Uterus (tissue), 4 donors: ENCODE results near the gene MB. TPM values are rescaled to one million over a fixed set of nuclear protein-coding genes. Genes with fewer than 3 reads are reported as not detected.

Experiments used
- DNase-seq, 2 donors: peaks; one replicate each; pipeline ENCODE4 v3.0.0-alpha.2; 2019 to 2020
- H3K27ac ChIP-seq, 2 donors: fragments of 200-600 bp; sonication (generic); 1 replicate in 1 of 2; 2 replicates in 1 of 2; pipeline ENCODE4 v1.5.1; 2016 to 2018
- H3K27me3 ChIP-seq, 2 donors: fragments of 200-600 bp; sonication (generic); one replicate each; pipeline ENCODE4 v1.5.1; 2018 to 2019; ENCODE audit warnings: control low read depth in 1 of 2
- H3K36me3 ChIP-seq, 2 donors: fragments of 200-600 bp; sonication (generic); one replicate each; pipeline ENCODE4 v1.5.1; 2019; ENCODE audit warnings: control low read depth in 1 of 2
- H3K4me1 ChIP-seq, 2 donors: fragments of 200-600 bp; sonication (generic); one replicate each; pipeline ENCODE4 v1.5.1; 2018 to 2019; ENCODE audit warnings: control low read depth in 1 of 2
- H3K4me3 ChIP-seq, 2 donors: fragments of 200-600 bp; sonication (generic); 1 replicate in 1 of 2; 2 replicates in 1 of 2; pipeline ENCODE4 v1.5.1; 2018 to 2019; ENCODE audit warnings: mild to moderate bottlenecking in 1 of 2
- H3K9me3 ChIP-seq, 2 donors: fragments of 200-600 bp; sonication (generic); one replicate each; pipeline ENCODE4 v1.5.1; 2019; ENCODE audit warnings: control low read depth in 1 of 2
- CTCF ChIP-seq, 4 experiments: fragments of 200-600 bp in 2 of 4; fragments of 450-650 bp in 2 of 4; sonication (generic) in 2 of 4; IDR thresholded peaks; one replicate each; pipeline ENCODE4 v1.5.1; 2016 to 2019; ENCODE audit warnings: antibody characterized with exemption in 4 of 4, mild to moderate bottlenecking in 2 of 4, moderate library complexity in 1 of 4
- POLR2A ChIP-seq, 2 donors: fragments of 450-650 bp; IDR thresholded peaks; one replicate each; pipeline ENCODE4 v1.6.1; 2016; ENCODE audit warnings: antibody characterized with exemption in 2 of 2, mild to moderate bottlenecking in 1 of 2, moderate library complexity in 1 of 2
- intact Hi-C: fragments of 100-400 bp; cut with DNase I; formaldehyde crosslinking; loops from one replicate; pipeline ENCODE4 v1.15.1; 2023; ENCODE audit warnings: low total_unique reads
- total RNA-seq, 4 donors: library from RNA; depleted of rRNA in 3 of 4; stranded (reverse); fragments of >200 nt in 3 of 4; gene quantifications; one replicate each; pipeline versions ENCODE4 v1.1.0 to v1.2.4, GENCODE V29; 2014 to 2023
- donor health status: DM: yes; HTN: yes; CAD: no.

Gene MB
- total RNA-seq, 4 donors from 2014 or later: 1.8 to 2.5 TPM; not detected in 2

GRCh38 chr22:35611891-35612576 is 5.1 kb downstream of the MB start:
- Histone ChIP-seq H3K27ac (no peak overlapping the region), H3K27me3 (no peaks in the 10 kb centered on the region), H3K4me3 (no peak overlapping the region), H3K4me1 (no peaks in the 10 kb centered on the region), H3K36me3 (no peaks in the 10 kb centered on the region), H3K9me3 (no peaks in the 10 kb centered on the region)
- TF ChIP-seq POLR2A (IDR thresholded peaks at IDR 0.05): no peak
- no peak for TF ChIP-seq CTCF (IDR thresholded peaks at IDR 0.05)
- no peak for DNase-seq
- intact Hi-C loops: no loop called here

- H3K4me1 ChIP-seq: no peaks in the 10 kb centered on the region
- no peak overlapping the region for H3K27ac ChIP-seq
- TF ChIP-seq POLR2A (IDR thresholded peaks at IDR 0.05): no peak
- no peak for TF ChIP-seq CTCF (IDR thresholded peaks at IDR 0.05)
- H3K27me3 ChIP-seq: no peaks in the 10 kb centered on the region
- no peaks in the 10 kb centered on the region for H3K9me3 ChIP-seq
- DNase-seq: no peak
- intact Hi-C loops: no loop called here
- H3K36me3 ChIP-seq: no peaks in the 10 kb centered on the region
- no peak overlapping the region for H3K4me3 ChIP-seq
These were observed 5.8 kb downstream of the MB start for GRCh38 chr22:35611200-35611890.

- TF ChIP-seq CTCF (IDR thresholded peaks at IDR 0.05): no peak
- TF ChIP-seq POLR2A (IDR thresholded peaks at IDR 0.05): no peak
- intact Hi-C loops: no loop called here
- DNase-seq: no peak
- Histone ChIP-seq H3K9me3 (no peaks in the 10 kb centered on the region), H3K27me3 (no peaks in the 10 kb centered on the region), H3K4me3 (no peak overlapping the region), H3K36me3 (no peaks in the 10 kb centered on the region), H3K27ac (no peak overlapping the region), H3K4me1 (no peaks in the 10 kb centered on the region)
These were observed 6.4 kb downstream of the MB start for GRCh38 chr22:35610741-35611140.

GRCh38 chr22:35609761-35610160 is 7.4 kb downstream of the MB start:
- Histone ChIP-seq H3K27ac (no peak overlapping the region), H3K27me3 (no peaks in the 10 kb centered on the region), H3K4me3 (no peak overlapping the region), H3K9me3 (no peaks in the 10 kb centered on the region), H3K36me3 (no peaks in the 10 kb centered on the region), H3K4me1 (no peaks in the 10 kb centered on the region)
- intact Hi-C loops: no loop called here
- TF ChIP-seq POLR2A (IDR thresholded peaks at IDR 0.05): no peak
- no peak for TF ChIP-seq CTCF (IDR thresholded peaks at IDR 0.05)
- DNase-seq: no peak

GRCh38 chr22:35609261-35609660 is 7.9 kb downstream of the MB start:
- Histone ChIP-seq H3K36me3 (no peaks in the 10 kb centered on the region), H3K9me3 (no peaks in the 10 kb centered on the region), H3K4me1 (no peaks in the 10 kb centered on the region), H3K4me3 (no peak overlapping the region), H3K27me3 (no peaks in the 10 kb centered on the region), H3K27ac (no peak overlapping the region)
- intact Hi-C loops: no loop called here
- DNase-seq: no peak
- TF ChIP-seq POLR2A (IDR thresholded peaks at IDR 0.05): no peak
- TF ChIP-seq CTCF (IDR thresholded peaks at IDR 0.05): no peak
